Stimulated activated CD4-positive, alpha-beta T cell treated with anti-CD3 and anti-CD28 coated beads, Interleukin-1b, Interleukin-23, amount 100 ng/mL, for 24 hours (primary cell): ENCODE results near the gene AAK1.

Experiments
- DNase-seq, 4 experiments: peaks; one replicate each; pipeline ENCODE4 v3.0.0-alpha.2; 2020; ENCODE audit warnings: low read depth in 4 of 4, low spot score in 1 of 4

Gene AAK1

DNA sequence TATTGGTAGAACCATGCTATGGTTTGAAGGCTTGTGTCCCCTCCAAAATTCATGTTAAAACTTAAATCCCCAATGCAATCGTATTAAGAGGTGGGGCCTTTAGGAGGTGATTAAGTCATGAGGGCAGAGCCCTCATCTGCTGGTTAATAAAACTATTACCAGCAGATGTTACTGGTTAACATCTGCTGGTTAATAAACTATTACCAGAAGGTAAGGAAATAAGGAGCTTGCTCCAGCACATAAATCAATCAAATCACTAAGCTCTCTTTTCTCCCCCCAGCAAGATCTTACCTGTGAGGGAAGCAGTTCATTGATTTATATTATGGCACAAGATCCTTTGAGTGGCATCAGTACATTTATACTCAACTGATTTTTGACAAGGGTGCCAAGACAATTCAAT lies 96.9 kb downstream of the AAK1 start:
- no peak for DNase-seq

- DNase-seq: no peak
Observed at GRCh38 chr2:69545477-69545932, 98.0 kb downstream of the AAK1 start.

GRCh38 chr2:69544951-69545350 lies 98.6 kb downstream of the AAK1 start:
- no peak for DNase-seq

- no peak for DNase-seq
Observed at GRCh38 chr2:69539549-69539908, 104.0 kb downstream of the AAK1 start.

DNA sequence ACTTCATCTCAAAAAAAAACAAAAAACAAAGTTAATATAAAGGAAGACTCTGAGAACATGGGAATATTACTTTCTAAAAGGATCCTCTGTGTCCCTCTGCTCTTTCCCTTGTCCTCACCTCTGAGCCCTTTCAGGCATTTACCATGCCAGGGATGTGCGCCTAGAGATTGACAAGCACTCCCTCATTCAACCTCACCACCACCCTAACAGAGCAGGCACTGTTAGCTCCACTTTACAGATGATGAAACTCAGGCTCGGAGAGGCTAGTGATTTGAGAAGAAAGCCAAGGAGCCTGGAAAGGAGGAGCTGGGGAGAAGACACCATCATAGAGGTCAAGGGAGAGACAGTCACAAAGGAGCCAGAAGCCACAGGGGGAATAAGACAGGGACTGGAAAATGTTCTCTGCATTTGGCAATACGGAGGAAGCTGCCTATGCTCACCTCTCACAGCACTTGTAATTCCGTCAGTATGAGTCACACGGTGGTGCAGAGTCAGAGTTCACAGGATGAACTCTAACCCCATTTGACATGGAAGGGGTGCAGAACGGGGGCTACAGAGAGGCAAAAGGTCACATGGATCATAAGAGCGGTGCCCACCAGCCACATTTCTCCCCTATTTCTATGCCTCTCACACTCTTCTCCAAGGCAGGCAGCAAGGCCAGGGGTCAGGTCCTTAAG lies 104.5 kb downstream of the AAK1 start:
- DNase-seq: no peak

DNA sequence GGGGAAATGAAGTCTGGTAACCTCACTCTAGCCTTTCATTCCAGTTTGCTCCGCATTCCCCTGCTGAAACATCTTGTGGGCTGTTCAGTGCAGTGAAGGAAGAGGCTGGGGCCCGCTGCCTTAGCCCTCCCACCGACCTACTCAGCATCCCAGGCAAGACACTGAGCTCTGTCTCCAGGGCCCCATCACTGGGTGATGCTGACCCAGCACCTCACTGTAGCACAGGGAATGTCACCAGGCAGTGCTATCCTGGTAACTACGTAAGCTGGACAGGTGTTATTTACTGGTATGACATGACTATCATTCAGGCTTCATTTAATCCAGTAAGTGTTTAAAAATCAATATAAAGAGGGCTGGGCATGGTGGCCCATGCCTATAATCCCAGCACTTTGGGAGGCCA lies 105.3 kb downstream of the AAK1 start:
- no peak for DNase-seq

GRCh38 chr2:69535817-69536241 lies 107.7 kb downstream of the AAK1 start:
- no peak for DNase-seq

DNA sequence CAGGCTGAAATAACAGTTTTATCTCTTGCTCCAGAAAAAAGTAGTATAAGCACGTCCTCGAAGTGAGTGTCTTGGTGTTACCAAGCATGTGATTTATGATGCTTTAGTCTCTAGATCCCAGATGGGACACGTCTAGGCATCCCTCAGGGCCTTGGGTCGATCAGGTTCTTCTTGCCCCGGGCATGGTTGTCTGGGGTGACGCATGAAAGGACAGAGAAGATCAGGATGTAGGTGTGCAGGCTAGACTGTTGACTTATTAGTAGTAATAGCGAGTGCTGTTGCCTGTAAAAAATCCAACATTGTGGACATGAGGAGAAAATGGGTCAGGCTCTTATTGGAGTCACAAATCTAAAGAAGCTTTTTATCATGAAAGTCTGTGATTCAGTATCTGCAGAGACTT lies 112.4 kb downstream of the AAK1 start:
- no peak for DNase-seq

DNA sequence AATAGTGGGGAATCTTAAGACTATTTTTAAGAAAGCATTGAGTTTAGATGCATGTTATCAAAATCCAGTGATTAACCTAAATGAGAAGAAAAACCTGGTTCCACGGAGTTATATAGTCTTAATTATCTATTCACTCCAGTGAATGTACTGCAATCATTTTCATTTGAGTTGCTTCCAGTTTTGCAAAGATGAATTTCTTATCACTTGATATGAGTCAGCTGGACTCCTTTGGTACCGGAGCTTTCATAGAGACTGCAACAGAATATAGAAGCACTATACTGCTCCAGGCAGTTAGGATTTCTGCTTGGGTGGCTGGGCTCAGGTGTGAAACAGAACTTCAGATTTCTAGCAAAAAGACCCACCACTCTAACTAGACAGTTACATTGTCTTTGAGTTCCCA lies 114.1 kb downstream of the AAK1 start:
- no peak for DNase-seq

DNA sequence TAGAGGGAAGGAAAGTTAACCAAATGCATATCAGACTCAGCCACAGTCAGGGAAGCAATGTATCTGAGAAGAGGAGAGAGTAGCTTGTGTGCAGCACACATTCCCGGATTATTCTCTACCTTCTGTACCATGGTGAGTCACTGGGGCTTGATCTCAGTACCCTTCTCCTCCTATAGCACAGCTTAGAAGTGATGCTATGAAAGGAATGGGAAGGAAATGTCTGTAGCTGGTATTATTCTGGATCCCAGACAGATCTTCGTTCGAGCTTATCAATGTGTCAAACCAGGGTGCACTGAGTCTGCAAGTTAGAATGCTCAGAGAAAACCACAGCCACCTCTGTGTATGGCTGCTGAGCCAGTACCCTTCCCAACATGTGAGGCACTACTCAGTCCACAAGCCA lies 118.3 kb downstream of the AAK1 start:
- no peak for DNase-seq

- DNase-seq: no peak
Observed at GRCh38 chr2:69524799-69525198, 118.7 kb downstream of the AAK1 start.

- DNase-seq: no peak
Observed at GRCh38 chr2:69521747-69522146, 121.8 kb downstream of the AAK1 start.

GRCh38 chr2:69518841-69519240 lies 124.7 kb downstream of the AAK1 start:
- no peak for DNase-seq

DNA sequence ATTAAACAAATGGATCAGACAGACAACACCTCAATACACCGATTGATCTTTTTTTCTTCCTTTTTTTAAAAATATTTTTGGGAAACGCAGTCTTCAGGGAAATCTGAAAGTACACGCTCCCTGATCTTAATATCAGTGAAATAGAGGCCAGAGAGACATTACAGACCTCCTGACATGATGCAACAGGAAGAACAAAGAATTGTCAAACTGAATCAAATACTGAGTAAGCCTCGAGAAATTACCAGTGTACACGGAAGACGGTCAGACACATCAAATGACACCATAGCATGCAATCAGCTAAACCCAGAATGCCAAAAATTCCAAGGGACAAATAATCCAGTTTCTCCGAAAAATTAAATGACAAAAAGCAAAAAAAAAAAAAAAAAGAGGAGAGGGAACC lies 126.1 kb downstream of the AAK1 start:
- DNase-seq: no peak

GRCh38 chr2:69514819-69515218 lies 128.7 kb downstream of the AAK1 start:
- DNase-seq: no peak

DNA sequence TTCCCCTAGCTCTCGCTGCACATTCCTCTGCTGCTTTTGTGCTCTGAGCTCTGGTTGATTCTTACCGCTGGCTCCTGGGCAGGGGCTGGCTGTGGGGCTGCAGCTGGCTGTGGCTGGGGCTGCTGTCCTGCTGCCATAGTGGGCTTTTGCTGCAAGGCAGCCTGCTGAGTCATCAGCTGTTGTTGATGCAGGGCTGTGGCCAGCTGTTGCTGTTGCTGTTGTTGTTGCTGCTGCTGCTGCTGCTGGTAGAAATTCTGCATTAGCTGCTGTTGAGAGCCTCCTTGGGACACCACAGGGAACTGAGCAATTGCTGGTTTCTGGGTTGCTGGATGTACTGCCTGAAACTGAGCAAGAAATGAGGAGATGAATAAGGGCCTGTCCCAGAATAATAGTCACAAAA lies 129.1 kb downstream of the AAK1 start:
- DNase-seq: no peak

DNA sequence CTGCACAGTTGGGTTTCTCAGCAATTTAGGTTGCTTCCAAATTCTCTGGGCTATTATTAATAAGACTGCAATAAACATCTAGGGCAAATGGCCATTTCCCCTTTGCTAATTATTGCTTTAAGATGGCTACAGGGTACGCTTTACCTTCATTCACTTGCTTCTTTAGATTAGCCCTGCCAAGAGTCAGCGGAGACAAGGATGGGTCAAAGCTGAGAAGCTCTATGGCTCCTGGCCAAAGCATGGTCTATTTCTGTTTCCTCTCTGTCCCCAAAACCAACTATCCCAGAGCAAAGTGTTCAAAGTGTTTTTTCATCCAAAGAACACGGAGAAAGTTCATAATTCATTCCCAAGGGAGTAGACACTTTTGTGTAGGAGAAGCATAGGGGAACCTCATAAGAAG lies 131.1 kb downstream of the AAK1 start:
- DNase-seq: no peak

- no peak for DNase-seq
Observed at GRCh38 chr2:69510204-69510603, 133.3 kb downstream of the AAK1 start.

DNA sequence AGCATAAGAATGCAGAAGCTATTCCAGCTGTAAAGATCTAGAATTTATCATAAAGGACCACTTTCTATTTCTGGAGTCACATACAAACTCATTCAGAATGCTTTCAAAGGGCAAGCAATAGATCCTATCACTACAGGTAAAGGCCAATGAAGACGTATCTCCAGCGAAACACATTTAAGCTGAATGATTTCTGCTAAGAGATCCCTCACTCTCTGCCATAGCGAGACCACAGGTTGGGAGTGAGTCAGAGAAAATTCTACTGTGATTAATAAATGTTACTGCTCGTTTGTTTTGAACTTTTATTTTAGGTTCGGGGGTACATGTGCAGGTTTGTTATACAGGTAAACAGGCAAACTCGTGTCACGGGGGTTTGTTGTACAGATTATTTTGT lies 133.8 kb downstream of the AAK1 start:
- no peak for DNase-seq

DNA sequence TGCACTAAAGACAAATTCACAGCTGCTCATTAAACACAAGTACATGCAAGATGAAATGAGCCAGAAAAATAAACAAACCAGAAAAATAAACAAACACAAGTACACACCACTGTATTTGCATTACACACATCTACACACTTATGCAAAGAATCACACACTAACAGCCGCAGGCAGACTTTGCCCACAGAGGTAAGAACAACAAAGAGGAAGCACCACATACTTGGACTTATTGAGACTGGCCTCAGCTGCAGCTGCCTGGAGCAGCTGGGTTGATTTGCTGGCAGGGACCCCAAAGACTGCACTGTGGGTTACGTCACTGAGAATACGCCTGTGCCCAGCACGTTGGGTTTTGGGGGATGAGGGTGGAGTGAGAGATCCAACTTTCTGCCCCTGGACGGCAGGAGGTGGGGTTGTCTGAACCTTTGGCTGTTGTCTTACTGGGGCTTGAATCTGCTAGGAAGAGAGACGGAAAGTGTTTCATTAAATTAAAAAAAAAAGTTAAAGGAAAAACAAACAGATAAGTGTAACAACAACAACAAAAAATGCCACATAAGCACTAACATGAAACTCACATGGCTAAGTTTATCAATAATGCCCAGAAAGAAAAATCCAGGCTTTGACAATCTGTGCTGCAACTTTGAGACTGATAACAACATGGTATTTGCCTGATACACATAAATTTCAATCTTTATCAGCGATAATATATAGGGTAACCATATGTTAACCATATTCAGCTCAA lies 134.4 kb downstream of the AAK1 start:
- no peak for DNase-seq

DNA sequence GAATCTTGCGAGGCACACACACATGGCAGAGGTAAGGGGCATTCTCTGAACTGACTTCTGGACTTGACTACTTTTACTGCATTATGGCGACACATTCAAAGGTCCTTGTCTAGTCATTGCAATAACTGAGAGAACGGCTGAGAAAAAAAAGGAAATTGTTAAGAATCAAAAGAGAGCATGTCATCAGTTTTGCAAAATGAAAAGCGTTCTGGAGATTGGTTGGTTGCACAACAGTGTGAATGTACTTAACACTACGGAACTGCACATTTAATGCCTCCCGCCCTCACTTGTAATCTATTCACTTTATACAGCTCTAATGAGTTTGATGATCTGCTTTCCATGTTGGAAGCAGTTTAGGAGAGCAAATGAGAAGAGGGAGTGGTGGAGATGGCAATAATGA lies 137.8 kb downstream of the AAK1 start:
- DNase-seq: no peak

DNA sequence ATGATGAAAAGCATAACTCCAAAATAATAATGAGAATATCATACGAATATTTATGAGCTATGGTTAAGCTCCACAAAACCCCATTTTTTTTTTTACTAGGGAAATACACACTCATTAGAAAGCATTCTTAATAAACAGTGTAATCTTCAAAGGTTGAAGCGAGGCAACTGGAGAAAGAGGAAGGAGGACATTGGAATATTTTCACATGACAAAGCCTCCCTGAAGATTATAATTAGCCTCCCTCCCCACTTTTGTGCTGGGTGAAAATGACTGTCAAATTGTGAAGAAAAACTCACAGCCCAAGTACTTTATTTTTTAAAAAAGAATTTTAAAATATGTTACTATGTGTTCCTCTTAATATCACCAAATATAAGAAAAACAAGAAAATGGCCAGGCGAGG lies 142.2 kb downstream of the AAK1 start:
- no peak for DNase-seq

DNA sequence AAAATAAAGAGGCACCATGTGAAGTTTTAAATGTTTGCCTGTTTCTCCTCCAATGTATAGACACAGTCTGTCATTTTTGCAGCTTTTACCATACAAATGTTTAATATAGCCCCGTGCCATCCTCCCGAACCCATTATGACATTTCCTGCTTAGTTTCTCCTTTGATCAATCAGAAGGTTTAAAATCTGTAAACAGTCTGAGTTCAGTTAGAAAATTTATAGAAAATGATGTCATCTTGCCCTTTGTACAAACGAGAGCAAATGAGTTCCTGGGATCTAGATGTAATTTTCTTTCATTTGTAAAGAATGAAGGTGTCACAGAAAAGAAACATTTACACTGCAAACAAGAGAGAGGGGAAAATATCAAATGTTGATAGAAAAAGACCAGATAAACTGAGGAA lies 143.6 kb downstream of the AAK1 start:
- DNase-seq: no peak
